GM19035 (cell line): ENCODE measurements around the gene POU2F1.
A peak's percentile ranks its signal among the peaks of the same experiment; 100 is the strongest.

Experiments
- ATAC-seq: cut with Tn5 transposase; IDR thresholded peaks from one replicate; pipeline ENCODE4 v1.9.1; 2021; ENCODE audit not compliant: unreplicated experiment

The POU2F1 gene

DNA sequence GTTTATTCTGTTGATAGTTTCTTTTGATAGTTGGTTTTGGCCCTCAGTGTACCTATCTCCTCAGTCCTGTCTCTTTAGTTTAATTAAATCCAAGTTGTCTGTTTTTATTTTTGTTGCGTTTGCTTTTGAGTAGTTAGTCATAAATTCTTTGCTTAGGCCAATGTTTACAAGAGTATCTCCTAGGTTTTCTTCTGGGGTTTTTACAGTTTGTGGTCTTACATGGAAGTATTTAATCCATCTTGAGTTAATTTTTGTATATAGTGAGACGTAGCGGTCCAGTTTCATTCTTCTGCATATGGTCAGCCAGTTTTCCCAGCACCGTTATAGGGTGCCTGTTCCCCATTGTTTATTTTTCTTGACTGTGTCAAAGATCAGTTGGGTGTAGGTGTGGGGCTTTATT is 139.4 kb downstream of the POU2F1 start:
- ATAC-seq = no peak

- no peak for ATAC-seq
Measured at GRCh38 chr1:167362638-167363037, 142.0 kb downstream of the POU2F1 start.

DNA sequence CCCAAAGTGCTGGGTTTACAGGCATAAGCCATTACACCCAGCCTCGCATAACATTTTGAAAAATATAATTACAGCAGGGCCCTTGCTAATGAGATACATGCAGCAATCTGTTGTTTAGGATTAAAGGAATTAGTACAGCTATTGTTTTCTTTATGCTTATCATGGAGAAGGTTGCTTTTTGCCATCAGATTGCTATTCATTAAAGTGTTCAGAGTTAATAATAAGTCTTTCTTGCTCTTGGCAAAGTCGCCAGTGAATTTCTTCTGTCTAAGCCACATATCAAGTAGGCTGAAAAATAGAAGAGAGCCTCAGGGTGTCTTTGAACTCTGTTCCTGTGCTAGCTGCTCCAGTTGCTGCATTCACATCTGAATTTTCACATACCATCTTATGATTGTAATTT is 144.1 kb downstream of the POU2F1 start:
- ATAC-seq = no peak

DNA sequence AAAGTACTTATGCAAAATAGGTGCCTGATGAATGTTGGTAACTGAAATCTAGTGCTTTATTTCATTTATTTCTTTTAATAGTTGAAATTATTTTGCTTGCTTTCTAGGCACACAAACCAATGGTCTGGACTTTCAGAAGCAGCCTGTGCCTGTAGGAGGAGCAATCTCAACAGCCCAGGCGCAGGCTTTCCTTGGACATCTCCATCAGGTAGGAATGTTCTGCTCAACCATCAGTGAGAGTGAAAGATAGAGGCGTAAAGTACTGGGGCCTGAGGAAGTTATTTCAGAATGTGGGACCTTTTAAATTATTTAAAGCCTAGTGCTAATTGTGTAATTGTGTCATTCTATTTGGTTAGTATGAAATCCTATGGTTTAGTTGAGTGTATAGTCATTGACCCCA is 144.7 kb downstream of the POU2F1 start:
- no peak for ATAC-seq

DNA sequence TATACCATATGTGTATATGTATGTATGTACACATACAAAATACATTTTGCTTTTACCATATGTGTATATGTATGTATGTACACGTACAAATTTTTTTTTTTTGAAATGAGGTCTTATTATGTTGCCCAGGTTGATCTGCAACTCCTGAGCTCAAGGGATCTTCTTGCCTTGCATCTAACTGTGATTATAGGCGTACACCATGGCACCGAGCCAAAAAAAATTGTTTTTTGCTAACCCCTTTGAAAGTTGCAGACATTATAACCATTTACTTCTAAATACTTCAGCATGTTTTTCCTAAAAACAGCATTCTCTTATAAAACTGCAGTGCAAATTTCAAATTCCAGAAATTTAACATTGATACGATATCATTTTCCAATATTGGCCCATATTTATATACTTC is 147.0 kb downstream of the POU2F1 start:
- ATAC-seq = no peak

GRCh38 chr1:167369175-167369574 is 148.5 kb downstream of the POU2F1 start:
- no peak for ATAC-seq

DNA sequence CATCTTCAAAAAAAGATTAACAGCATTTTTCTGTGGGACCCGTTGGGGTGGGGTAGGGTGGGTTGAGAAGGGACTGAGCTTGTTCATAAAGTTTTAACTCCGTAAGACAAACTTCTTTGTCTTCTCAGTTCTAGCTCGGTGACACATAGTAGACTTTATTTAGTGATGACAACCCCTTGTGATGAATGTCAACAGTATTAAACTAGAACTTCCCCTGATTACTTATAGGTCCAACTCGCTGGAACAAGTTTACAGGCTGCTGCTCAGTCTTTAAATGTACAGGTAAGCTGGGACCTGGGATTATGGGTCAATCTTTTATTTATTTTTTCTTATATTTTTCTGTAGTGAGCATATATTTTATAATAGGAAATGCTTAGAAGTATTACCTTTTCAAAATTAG is 149.2 kb downstream of the POU2F1 start:
- ATAC-seq = no peak

- ATAC-seq = no peak
Measured at GRCh38 chr1:167371030-167371429, 150.3 kb downstream of the POU2F1 start.

DNA sequence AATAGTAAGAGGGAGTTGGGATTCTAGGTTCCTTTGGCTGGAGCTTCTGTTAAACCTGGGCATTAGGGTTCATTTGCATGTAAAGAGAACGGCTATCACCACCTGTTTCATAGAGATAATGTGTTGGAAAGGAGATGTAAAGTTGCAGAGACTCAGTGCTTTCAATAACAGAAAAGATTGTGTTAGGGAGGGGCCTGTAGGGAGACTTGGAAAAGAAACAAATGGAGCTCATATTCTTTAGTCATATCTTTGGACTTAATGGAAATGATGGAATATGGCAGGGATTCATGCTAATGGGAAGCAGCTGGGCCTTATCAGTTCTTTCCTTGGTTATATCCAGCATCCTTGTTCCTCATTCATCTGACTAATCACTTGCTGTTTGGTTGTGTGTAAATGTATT is 152.7 kb downstream of the POU2F1 start:
- no peak for ATAC-seq

DNA sequence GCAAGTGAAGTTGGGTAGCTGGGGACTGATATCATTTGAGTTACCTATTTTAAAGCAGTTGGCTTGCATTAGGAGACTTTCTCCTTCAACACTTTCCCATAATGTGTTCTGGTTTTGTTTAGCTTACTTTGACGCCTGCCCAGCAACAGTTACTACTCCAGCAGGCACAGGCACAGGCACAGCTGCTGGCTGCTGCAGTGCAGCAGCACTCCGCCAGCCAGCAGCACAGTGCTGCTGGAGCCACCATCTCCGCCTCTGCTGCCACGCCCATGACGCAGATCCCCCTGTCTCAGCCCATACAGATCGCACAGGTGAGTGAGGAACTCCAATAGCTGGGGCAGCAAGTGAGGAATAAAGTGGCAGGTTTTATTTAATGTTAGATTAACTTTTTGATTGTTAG is 153.3 kb downstream of the POU2F1 start:
- ATAC-seq = no peak

- ATAC-seq = no peak
Measured at GRCh38 chr1:167375949-167376348, 155.3 kb downstream of the POU2F1 start.

DNA sequence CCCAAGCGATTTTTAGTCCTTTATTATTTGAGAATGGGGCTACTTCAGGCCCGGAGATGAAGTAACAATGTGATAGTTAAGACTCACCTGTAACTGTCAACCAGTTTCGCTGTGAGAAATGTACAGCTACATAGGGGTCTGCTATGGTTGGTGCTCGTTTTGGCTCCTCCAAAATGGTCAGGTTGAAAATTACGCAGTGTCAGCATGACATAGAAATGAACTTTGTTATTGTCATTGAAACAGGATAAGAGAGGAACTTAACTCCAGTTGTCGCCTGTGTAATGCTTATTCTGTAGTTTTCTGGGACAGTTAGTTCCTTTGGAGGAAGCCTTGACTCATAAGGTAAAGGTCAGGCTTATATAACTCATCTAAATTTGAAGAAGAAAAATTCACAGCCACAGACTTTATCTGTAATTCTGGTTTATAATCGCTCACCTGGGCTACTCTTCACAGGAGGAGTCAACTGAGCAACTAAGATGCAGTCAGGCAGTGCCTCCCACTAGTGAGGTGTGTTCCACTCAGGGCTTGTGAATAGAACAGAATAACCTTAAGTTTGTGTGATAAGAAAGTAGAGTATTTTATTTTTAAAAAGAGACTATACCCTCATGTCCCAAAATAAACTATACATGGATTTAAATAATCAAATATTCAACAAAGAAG is 166.7 kb downstream of the POU2F1 start:
- no peak for ATAC-seq

GRCh38 chr1:167388976-167389375 is 168.3 kb downstream of the POU2F1 start:
- no peak for ATAC-seq

- ATAC-seq = no peak
Measured at GRCh38 chr1:167392200-167392696, 171.6 kb downstream of the POU2F1 start.

DNA sequence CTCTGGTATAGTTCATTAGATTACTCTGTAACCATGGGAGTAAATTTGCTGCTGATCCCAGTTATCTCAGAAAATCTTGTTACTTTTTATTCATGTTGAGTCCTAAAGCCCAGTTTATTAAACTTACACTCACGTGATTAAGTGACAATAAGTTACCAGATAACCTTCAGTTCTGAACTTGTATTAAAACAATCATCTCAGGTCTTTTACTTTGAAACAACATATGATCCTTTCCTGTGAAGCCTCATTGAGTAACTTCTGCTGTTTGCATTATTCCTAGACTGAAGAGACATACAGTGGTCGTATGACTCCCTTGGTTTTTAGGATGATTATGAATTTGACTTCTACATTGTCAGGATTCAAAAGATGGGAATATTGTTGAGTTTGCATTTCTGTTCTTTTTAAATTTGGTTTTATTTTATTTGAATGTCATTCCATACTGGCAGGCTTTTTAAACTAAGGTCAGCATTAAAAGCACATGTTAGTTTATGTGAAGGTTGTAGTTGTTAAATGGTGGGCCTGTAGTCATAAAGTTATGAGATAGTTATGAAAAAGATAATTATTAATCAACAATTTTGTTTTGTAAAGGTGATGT is 179.8 kb downstream of the POU2F1 start:
- no peak for ATAC-seq

GRCh38 chr1:167401260-167401873 is 180.7 kb downstream of the POU2F1 start:
- peak; percentile 82 for ATAC-seq

GRCh38 chr1:167404161-167404888 is 183.6 kb downstream of the POU2F1 start:
- ATAC-seq = no peak

DNA sequence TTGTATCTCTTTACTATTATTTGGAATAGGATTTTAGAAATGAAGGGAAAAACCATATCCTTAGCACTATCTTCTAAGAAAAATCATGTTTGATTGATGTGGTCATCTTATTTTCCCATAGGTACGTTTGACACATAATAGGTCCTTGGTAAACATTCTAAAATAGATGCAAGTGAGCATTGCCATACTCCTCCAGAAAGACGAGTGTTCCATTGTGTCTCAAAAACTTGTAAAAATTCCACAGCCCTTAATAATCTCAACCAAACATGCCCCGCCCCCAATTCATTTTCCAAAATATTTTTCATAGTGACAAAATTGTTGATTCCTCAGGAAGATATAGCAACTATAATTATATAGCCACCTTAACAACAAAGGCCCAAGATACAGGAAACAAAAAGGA is 184.2 kb downstream of the POU2F1 start:
- no peak for ATAC-seq

DNA sequence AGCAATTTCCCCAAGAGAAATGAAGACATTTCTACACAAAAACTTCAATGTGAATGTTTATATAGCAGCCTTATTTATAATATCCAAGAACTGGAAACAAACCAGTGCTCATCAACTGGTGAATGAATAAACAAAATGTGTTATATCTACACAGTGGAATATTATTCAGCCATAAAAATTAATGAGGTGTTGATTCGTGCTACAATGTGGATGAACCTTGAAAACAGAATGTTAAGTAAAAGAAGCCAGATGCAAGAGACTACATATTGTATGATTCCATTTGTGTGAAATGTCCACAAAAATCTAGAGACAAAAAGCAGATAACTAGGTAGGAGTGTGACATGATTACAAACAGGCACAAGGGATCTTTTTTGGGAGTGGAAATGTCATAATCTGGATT is 187.7 kb downstream of the POU2F1 start:
- ATAC-seq = no peak

DNA sequence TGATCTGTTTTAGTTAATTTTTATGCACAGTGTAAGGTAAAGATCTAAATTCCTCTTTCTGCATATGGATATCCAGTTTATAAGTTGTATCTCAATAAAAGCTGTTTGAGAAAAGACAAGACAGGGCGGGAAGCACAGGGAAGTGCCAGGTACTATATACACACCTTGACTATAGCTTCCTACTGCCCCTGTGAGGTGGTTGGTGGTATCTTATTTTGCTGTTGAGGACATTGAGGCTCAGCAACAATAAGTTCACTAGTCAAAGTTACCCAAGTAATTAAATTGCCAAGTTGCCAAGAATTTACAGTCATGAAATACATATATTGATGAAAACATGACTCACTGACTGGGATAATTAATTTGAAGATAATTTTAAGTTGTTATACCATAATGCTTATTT is 188.5 kb downstream of the POU2F1 start:
- no peak for ATAC-seq

DNA sequence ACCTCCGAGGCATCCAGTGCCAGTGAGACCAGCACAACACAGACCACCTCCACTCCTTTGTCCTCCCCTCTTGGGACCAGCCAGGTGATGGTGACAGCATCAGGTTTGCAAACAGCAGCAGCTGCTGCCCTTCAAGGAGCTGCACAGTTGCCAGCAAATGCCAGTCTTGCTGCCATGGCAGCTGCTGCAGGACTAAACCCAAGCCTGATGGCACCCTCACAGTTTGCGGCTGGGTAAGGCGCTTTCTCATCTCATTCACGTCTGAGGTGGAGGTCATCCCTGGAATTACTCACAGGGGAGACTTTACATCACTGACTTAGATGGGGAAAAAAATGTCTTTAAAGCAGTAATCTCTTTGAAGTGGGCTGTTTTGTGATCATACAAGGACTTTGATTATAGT is 191.4 kb downstream of the POU2F1 start:
- ATAC-seq = no peak

- ATAC-seq = no peak
Measured at GRCh38 chr1:167412920-167413319, 192.2 kb downstream of the POU2F1 start.
